Duodenal mucosa (tissue), 2 donors: ENCODE measurements around the gene STAT1.
A peak's percentile ranks its signal among the peaks of the same experiment; 100 is the strongest.

Experiments
- H3K27ac ChIP-seq: one replicate; pipeline ENCODE4 v1.7.0; 2013; ENCODE audit warnings: low read depth, low read length
- H3K27me3 ChIP-seq, 2 donors: one replicate each; pipeline ENCODE4 v1.7.0; 2013; ENCODE audit warnings: low read length in 2 of 2, control low read depth in 1 of 2; ENCODE audit not compliant: insufficient read depth in 2 of 2, control insufficient read depth in 1 of 2
- H3K36me3 ChIP-seq, 2 donors: one replicate each; pipeline ENCODE4 v1.7.0; 2013; ENCODE audit warnings: low read length in 2 of 2, control low read depth in 1 of 2; ENCODE audit not compliant: insufficient read depth in 2 of 2, control insufficient read depth in 1 of 2
- H3K4me1 ChIP-seq, 2 donors: one replicate each; pipeline ENCODE4 v1.7.0; 2013; ENCODE audit warnings: low read length in 2 of 2, control low read depth in 1 of 2; ENCODE audit not compliant: insufficient read depth in 2 of 2, control insufficient read depth in 1 of 2
- H3K4me3 ChIP-seq, 2 donors: one replicate each; pipeline ENCODE4 v1.7.0; 2013; ENCODE audit warnings: low read length in 2 of 2, low read depth in 1 of 2
- H3K9ac ChIP-seq, 2 donors: one replicate each; pipeline ENCODE4 v1.7.0; 2013; ENCODE audit warnings: low read length in 2 of 2, low read depth in 1 of 2
- H3K9me3 ChIP-seq, 2 donors: one replicate each; pipeline ENCODE4 v1.7.0; 2013; ENCODE audit warnings: low read length in 2 of 2, control low read depth in 1 of 2; ENCODE audit not compliant: control insufficient read depth in 1 of 2

STAT1 gene

GRCh38 chr2:191032588-191033429, 18.8 kb upstream of the STAT1 start:
- H3K9ac ChIP-seq: no peak overlapping the region
- no peak overlapping the region for H3K27ac ChIP-seq

GRCh38 chr2:191031256-191031655, 17.3 kb upstream of the STAT1 start:
- Histone ChIP-seq H3K4me1 (peaks cover 6 to 10% of the 10 kb centered on the region in 2 donors), H3K27ac (no peak overlapping the region), H3K4me3 (no peak overlapping the region), H3K27me3 (no peaks in the 10 kb centered on the region), H3K9ac (no peak overlapping the region), H3K9me3 (no peaks in the 10 kb centered on the region), H3K36me3 (no peaks in the 10 kb centered on the region)

More at GRCh38 chr2:191032588-191033429, 18.8 kb upstream of the STAT1 start:
- peaks cover 6 to 7% of the 10 kb centered on the region in 2 donors for H3K4me1 ChIP-seq
- H3K9me3 ChIP-seq: no peaks in the 10 kb centered on the region
- no peaks in the 10 kb centered on the region for H3K36me3 ChIP-seq
- no peaks in the 10 kb centered on the region for H3K27me3 ChIP-seq
- no peak overlapping the region for H3K4me3 ChIP-seq

GRCh38 chr2:191030521-191031154, 16.7 kb upstream of the STAT1 start:
- Histone ChIP-seq H3K4me1 (peaks cover 6 to 14% of the 10 kb centered on the region in 2 donors), H3K27me3 (no peaks in the 10 kb centered on the region), H3K9ac (no peak overlapping the region), H3K27ac (no peak overlapping the region), H3K9me3 (no peaks in the 10 kb centered on the region), H3K36me3 (no peaks in the 10 kb centered on the region), H3K4me3 (peak overlapping the region; percentile 11 to 40)

- Histone ChIP-seq H3K27ac (no peak overlapping the region), H3K9me3 (no peaks in the 10 kb centered on the region), H3K4me1 (peaks cover 6 to 14% of the 10 kb centered on the region in 2 donors), H3K9ac (no peak overlapping the region), H3K4me3 (no peak overlapping the region), H3K27me3 (no peaks in the 10 kb centered on the region), H3K36me3 (no peaks in the 10 kb centered on the region)
Observed at GRCh38 chr2:191029280-191029950, 15.4 kb upstream of the STAT1 start.

GRCh38 chr2:191026377-191026776, 12.4 kb upstream of the STAT1 start:
- Histone ChIP-seq H3K9me3 (no peaks in the 10 kb centered on the region), H3K27me3 (no peaks in the 10 kb centered on the region), H3K4me3 (no peak overlapping the region), H3K36me3 (no peaks in the 10 kb centered on the region), H3K9ac (no peak overlapping the region), H3K27ac (no peak overlapping the region), H3K4me1 (peaks cover 19 to 20% of the 10 kb centered on the region in 2 donors)

- H3K27ac ChIP-seq: no peak overlapping the region
Observed at GRCh38 chr2:191025135-191025534, 11.2 kb upstream of the STAT1 start.

GRCh38 chr2:191023235-191023679, 9.3 kb upstream of the STAT1 start:
- Histone ChIP-seq H3K9me3 (no peaks in the 10 kb centered on the region), H3K27me3 (no peaks in the 10 kb centered on the region), H3K27ac (no peak overlapping the region), H3K9ac (no peak overlapping the region), H3K36me3 (no peaks in the 10 kb centered on the region), H3K4me3 (peak overlapping the region in 1 of 2 donors; percentile 38), H3K4me1 (peaks cover 20 to 29% of the 10 kb centered on the region in 2 donors)

More at GRCh38 chr2:191025135-191025534, 11.2 kb upstream of the STAT1 start:
- Histone ChIP-seq H3K9me3 (no peaks in the 10 kb centered on the region), H3K4me1 (peaks cover 17 to 21% of the 10 kb centered on the region in 2 donors), H3K9ac (no peak overlapping the region), H3K4me3 (no peak overlapping the region), H3K36me3 (no peaks in the 10 kb centered on the region), H3K27me3 (no peaks in the 10 kb centered on the region)

- Histone ChIP-seq H3K36me3 (no peaks in the 10 kb centered on the region), H3K4me1 (peaks cover 13 to 29% of the 10 kb centered on the region in 2 donors), H3K9ac (peak overlapping the region; percentile 86 to 91), H3K27me3 (no peaks in the 10 kb centered on the region), H3K9me3 (no peaks in the 10 kb centered on the region), H3K27ac (peak overlapping the region; percentile 85), H3K4me3 (peak overlapping the region; percentile 87 to 99)
Observed at GRCh38 chr2:191020742-191021381, 6.9 kb upstream of the STAT1 start.

GRCh38 chr2:191020221-191020741, 6.3 kb upstream of the STAT1 start:
- Histone ChIP-seq H3K4me1 (peaks cover 12 to 29% of the 10 kb centered on the region in 2 donors), H3K9ac (peak overlapping the region; percentile 86 to 91), H3K27ac (peak overlapping the region; percentile 85), H3K9me3 (no peaks in the 10 kb centered on the region), H3K4me3 (peak overlapping the region; percentile 87 to 99), H3K36me3 (no peaks in the 10 kb centered on the region), H3K27me3 (no peaks in the 10 kb centered on the region)
